ENCODE results near the gene SLC16A12. TPM values are rescaled to one million over a fixed set of nuclear protein-coding genes. Genes with fewer than 3 reads are reported as not detected.
"Not testable (repeated sequence)": the region's sequence is repeated elsewhere in the genome, so short reads cannot be mapped to it uniquely, and the experiment has no call there.

The SLC16A12 gene
- total and polyA plus RNA-seq, 2 of the 13 experiments (the other 11 are each of a cell fraction or from before 2014, with no cell fraction given), result 0.02 TPM; not detected in 1

DNA sequence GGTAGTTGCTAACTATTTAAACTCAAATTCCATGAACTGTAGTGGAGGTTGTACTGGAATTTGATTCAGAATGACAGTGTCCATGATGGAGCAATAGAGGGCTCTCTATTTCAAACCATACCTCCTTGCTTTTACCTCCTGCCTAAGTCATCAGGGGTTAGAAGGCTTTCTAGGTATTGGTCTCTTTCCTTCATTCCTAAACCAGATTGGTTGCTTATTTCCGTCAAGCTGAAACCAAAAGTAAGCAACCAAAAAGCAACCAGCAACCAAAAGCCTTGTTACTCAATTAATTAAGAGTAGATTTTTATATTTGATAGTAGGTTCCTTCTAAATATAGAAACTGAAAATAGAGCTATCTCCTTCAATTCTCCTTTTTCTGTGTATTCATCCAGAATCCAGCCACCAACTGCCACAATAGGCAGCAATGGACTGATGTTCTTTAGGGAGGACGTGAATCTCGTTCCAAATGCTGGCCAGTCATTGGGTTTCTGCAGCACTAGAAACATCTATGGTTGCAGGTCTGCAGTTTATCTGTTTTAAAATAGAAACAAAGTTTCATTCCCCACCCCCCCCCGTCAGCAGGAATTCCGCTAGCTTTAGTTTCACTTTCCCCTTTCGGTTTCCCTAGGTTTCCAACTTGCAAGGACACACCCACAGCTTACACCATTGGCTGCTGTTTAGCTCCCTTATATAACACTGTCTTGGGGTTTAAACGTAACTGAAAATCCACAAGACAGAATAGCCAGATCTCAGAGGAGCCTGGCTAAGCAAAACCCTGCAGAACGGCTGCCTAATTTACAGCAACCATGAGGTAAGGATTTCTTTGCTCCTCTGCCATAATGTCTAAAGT is 143.3 kb downstream of the SLC16A12 start, which contains the start of gene IFIT1 (continued):
- TF ChIP-seq, protein P1, sequence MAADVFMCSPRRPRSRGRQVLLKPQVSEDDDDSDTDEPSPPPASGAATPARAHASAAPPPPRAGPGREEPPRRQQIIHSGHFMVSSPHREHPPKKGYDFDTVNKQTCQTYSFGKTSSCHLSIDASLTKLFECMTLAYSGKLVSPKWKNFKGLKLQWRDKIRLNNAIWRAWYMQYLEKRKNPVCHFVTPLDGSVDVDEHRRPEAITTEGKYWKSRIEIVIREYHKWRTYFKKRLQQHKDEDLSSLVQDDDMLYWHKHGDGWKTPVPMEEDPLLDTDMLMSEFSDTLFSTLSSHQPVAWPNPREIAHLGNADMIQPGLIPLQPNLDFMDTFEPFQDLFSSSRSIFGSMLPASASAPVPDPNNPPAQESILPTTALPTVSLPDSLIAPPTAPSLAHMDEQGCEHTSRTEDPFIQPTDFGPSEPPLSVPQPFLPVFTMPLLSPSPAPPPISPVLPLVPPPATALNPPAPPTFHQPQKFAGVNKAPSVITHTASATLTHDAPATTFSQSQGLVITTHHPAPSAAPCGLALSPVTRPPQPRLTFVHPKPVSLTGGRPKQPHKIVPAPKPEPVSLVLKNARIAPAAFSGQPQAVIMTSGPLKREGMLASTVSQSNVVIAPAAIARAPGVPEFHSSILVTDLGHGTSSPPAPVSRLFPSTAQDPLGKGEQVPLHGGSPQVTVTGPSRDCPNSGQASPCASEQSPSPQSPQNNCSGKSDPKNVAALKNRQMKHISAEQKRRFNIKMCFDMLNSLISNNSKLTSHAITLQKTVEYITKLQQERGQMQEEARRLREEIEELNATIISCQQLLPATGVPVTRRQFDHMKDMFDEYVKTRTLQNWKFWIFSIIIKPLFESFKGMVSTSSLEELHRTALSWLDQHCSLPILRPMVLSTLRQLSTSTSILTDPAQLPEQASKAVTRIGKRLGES (CRISPR knock-in tag; IDR thresholded peaks at IDR 0.05; ENCODE audit: borderline replicate concordance), result no peak
- TF ChIP-seq, protein P2, sequence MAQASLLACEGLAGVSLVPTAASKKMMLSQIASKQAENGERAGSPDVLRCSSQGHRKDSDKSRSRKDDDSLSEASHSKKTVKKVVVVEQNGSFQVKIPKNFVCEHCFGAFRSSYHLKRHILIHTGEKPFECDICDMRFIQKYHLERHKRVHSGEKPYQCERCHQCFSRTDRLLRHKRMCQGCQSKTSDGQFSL (CRISPR knock-in tag; IDR thresholded peaks at IDR 0.05), result 0 out of 2 replicates have a peak, but pooled peaks have one; percentile 59
- TF ChIP-seq, protein P3, sequence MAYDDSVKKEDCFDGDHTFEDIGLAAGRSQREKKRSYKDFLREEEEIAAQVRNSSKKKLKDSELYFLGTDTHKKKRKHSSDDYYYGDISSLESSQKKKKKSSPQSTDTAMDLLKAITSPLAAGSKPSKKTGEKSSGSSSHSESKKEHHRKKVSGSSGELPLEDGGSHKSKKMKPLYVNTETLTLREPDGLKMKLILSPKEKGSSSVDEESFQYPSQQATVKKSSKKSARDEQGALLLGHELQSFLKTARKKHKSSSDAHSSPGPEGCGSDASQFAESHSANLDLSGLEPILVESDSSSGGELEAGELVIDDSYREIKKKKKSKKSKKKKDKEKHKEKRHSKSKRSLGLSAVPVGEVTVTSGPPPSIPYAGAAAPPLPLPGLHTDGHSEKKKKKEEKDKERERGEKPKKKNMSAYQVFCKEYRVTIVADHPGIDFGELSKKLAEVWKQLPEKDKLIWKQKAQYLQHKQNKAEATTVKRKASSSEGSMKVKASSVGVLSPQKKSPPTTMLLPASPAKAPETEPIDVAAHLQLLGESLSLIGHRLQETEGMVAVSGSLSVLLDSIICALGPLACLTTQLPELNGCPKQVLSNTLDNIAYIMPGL (CRISPR knock-in tag; IDR thresholded peaks at IDR 0.05; ENCODE audit: borderline replicate concordance in 1 of 2, low read depth in 1 of 2), result peak in 1 of 2 experiments; percentile 26; a peak in 1 of 4 replicates
- peak; percentile 73 for TF ChIP-seq SAP130 (CRISPR knock-in tag; IDR thresholded peaks at IDR 0.05; ENCODE audit: low read depth)
- TF ChIP-seq CEBPG (CRISPR knock-in tag; IDR thresholded peaks at IDR 0.05), result 0 out of 2 replicates have a peak, but pooled peaks have one; percentile 15
- TF ChIP-seq KAT8 (CRISPR knock-in tag; IDR thresholded peaks at IDR 0.05), result 0 out of 2 replicates have a peak, but pooled peaks have one; percentile 29

DNA sequence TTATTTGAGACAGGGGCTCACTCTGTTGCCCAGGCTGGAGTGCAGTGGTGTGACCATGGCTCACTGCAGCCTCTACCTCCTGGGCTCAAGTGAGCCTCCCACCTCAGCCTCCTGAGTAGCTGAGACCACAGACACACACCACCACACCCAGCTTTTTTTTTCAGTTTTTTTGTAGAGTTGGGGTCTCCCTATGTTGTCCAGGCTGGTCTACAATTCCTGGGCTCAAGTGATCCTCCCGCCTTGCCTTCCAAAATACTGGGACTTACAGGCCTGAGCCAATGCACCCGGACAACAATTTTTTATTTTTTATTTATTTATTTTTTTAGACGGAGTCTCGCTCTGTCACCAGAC is 144.2 kb downstream of the SLC16A12 start:
- H3K9me3 ChIP-seq (ENCODE audit: low read length); intact Hi-C loops (cut with micrococcal nuclease; ENCODE audit: unreplicated experiment); POLR2A ChIA-PET; BruUV-seq (replicated peaks); H3K27ac ChIP-seq (ENCODE audit: extremely low read length, insufficient read depth, low read length); H3K4me2 ChIP-seq (ENCODE audit: low read depth, low read length); H3K79me2 ChIP-seq (ENCODE audit: insufficient read depth, low read length); H3K9ac ChIP-seq (ENCODE audit: insufficient read depth, low read depth, low read length); CTCF ChIA-PET (ENCODE audit: low intra/inter-chr PET ratio, low total read pairs); H4K20me1 ChIP-seq (ENCODE audit: insufficient read depth, low read length); ATAC-seq; H2AFZ ChIP-seq (ENCODE audit: low read length); in situ Hi-C loops (cut with HindIII; ENCODE audit: extremely low pct_ligation_motif_present, low pct_unique_long_range_greater_than_20kb); H3K36me3 ChIP-seq (replicated peaks in 1 of 2; ENCODE audit: control insufficient read depth in 1 of 2, insufficient read depth in 2 of 2, low read length in 2 of 2); FAIRE-seq; DNase-seq (ENCODE audit: low spot score); H3K27me3 ChIP-seq (ENCODE audit: control insufficient read depth in 1 of 2, insufficient read depth in 2 of 2, low read length in 2 of 2); H3K4me3 ChIP-seq (replicated peaks in 1 of 3; ENCODE audit: insufficient read depth in 1 of 3, low read depth in 2 of 3, low read length in 3 of 3): not testable (repeated sequence)
- H3K4me1 ChIP-seq (ENCODE audit: insufficient read depth, low read length), result peaks cover 10% of the 10 kb centered on the region
- 94% methylated on average over 4 of the region's 4 CpGs for WGBS (ENCODE audit: low lambda C conversion rate)
